ENCODE data around the gene STMN1. TPM values are rescaled to one million over a fixed set of nuclear protein-coding genes. Genes with fewer than 3 reads are reported as not detected.
A peak's percentile ranks its signal among the peaks of the same experiment; 100 is the strongest.

STMN1 gene
- total RNA-seq, 4 donors from 2014 or later = 79.2 to 140 (median 105) TPM

- Histone ChIP-seq H3K4me1 (peaks cover 0 to 44% (median 26%) of the 10 kb centered on the region in 4 donors), H3K36me3 (peaks cover 0 to 30% (median 0%) of the 10 kb centered on the region in 3 donors), H3K9me3 (no peaks in the 10 kb centered on the region), H3K27ac (no peak overlapping the region), H3K27me3 (no peaks in the 10 kb centered on the region), H3K4me3 (no peak overlapping the region)
- 82 to 89% methylated on average over 1 of the region's 1 CpG for WGBS, 2 donors
- DNase-seq (ENCODE audit: low spot score in 2 of 2) = no peak
- TF ChIP-seq EP300 (IDR thresholded peaks at IDR 0.05) (no peak), POLR2A (IDR thresholded peaks at IDR 0.05) (no peak)
- TF ChIP-seq, protein P1, sequence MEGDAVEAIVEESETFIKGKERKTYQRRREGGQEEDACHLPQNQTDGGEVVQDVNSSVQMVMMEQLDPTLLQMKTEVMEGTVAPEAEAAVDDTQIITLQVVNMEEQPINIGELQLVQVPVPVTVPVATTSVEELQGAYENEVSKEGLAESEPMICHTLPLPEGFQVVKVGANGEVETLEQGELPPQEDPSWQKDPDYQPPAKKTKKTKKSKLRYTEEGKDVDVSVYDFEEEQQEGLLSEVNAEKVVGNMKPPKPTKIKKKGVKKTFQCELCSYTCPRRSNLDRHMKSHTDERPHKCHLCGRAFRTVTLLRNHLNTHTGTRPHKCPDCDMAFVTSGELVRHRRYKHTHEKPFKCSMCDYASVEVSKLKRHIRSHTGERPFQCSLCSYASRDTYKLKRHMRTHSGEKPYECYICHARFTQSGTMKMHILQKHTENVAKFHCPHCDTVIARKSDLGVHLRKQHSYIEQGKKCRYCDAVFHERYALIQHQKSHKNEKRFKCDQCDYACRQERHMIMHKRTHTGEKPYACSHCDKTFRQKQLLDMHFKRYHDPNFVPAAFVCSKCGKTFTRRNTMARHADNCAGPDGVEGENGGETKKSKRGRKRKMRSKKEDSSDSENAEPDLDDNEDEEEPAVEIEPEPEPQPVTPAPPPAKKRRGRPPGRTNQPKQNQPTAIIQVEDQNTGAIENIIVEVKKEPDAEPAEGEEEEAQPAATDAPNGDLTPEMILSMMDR (IDR thresholded peaks at IDR 0.05) = no peak
Observed at GRCh38 chr1:25870614-25871013, 35.6 kb downstream of the STMN1 start.

GRCh38 chr1:25869909-25870606 is 36.2 kb downstream of the STMN1 start:
- WGBS, 2 donors = 65 to 78% methylated on average over 6 of the region's 6 CpGs
- Histone ChIP-seq H3K4me3 (no peak overlapping the region), H3K9me3 (no peaks in the 10 kb centered on the region), H3K4me1 (peaks cover 0 to 42% (median 26%) of the 10 kb centered on the region in 4 donors), H3K27me3 (no peaks in the 10 kb centered on the region), H3K36me3 (peaks cover 0 to 30% (median 0%) of the 10 kb centered on the region in 3 donors), H3K27ac (no peak overlapping the region)
- TF ChIP-seq EP300 (IDR thresholded peaks at IDR 0.05) (no peak), POLR2A (IDR thresholded peaks at IDR 0.05) (no peak)
- TF ChIP-seq, protein P1 (IDR thresholded peaks at IDR 0.05) = no peak
- DNase-seq (ENCODE audit: low spot score in 2 of 2) = no peak

DNA sequence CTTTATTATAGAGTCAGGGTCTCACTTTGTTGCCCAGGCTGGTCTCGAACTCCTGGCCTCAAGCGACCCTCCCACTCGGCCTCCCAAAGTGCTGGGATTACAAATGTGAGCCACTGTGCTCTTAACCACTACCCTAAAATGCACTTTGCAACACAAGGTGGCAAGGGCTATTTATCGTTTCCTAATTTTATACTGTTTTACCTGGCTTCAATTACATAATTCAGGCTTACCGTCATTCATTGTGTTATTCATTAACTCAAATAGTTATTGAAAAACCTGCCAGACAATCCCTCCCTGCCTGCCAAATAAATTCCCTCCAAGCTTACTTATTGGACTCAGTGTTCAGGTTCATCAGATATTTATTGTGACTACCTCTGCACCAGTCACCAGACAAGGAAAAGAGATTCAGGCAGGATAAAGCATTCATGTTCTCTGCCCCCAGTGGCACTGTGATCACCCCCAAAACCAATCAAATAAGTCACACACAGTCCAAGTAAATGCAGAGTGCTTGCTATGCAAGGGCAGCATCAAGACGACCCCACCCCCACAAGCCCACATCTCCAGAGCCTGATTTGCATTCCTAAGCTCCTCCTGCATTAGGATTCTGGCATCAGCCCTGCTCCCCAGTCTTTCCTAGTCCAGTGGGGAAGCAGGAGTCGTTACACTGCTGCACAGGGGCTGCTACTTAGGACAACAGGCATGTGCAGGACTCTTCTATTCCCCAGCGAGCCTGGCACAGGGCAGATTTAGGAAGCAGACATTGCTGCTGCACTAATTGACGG is 38.8 kb downstream of the STMN1 start:
- TF ChIP-seq EP300 (IDR thresholded peaks at IDR 0.05) = no peak
- TF ChIP-seq, protein P1 (IDR thresholded peaks at IDR 0.05) = no peak
- TF ChIP-seq POLR2A (IDR thresholded peaks at IDR 0.05) = no peak
- H3K27me3 ChIP-seq = no peaks in the 10 kb centered on the region
- H3K9me3 ChIP-seq = no peaks in the 10 kb centered on the region
- DNase-seq (ENCODE audit: low spot score in 2 of 2) = no peak
- no peak overlapping the region for H3K4me3 ChIP-seq
- WGBS, 2 donors = 62 to 69% methylated on average over 9 of the region's 9 CpGs
- H3K4me1 ChIP-seq = peaks cover 0 to 17% (median 9%) of the 10 kb centered on the region in 4 donors
- H3K27ac ChIP-seq = peak overlapping the region in 1 of 4 donors; percentile 9
- peaks cover 0 to 51% (median 0%) of the 10 kb centered on the region in 3 donors for H3K36me3 ChIP-seq

DNA sequence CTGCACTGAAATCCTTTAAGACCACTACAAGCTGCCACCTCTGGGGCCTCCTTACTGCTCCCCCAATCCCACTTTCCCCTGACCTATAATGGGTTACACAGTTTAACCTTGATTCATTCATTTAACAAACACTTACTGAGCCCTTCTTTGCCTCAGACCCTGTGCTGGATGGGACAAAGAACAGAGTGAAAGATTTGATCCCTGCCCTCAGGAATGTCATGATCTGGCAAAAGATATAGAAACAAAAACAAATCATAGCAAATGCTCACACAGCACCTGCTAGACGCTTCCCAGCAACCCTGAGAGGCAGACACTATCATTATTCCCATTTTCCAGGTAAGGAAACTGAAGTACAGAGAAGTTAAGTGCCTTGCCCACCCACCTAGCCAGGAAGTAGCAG is 39.9 kb downstream of the STMN1 start:
- peaks cover 0 to 56% (median 0%) of the 10 kb centered on the region in 3 donors for H3K36me3 ChIP-seq
- 48 to 86% methylated on average over 1 of the region's 1 CpG for WGBS, 2 donors
- TF ChIP-seq POLR2A (IDR thresholded peaks at IDR 0.05) (no peak), EP300 (IDR thresholded peaks at IDR 0.05) (no peak)
- TF ChIP-seq, protein P1 (IDR thresholded peaks at IDR 0.05) = no peak
- H3K27me3 ChIP-seq = no peaks in the 10 kb centered on the region
- no peak overlapping the region for H3K27ac ChIP-seq
- no peaks in the 10 kb centered on the region for H3K9me3 ChIP-seq
- no peak for DNase-seq (ENCODE audit: low spot score in 2 of 2)
- peaks cover 0 to 12% (median 1%) of the 10 kb centered on the region in 4 donors for H3K4me1 ChIP-seq
- no peak overlapping the region for H3K4me3 ChIP-seq

- 86 to 90% methylated on average over 3 of the region's 3 CpGs for WGBS, 2 donors
- TF ChIP-seq, protein P1 (IDR thresholded peaks at IDR 0.05) = no peak
- no peak for TF ChIP-seq POLR2A (IDR thresholded peaks at IDR 0.05)
- Histone ChIP-seq H3K27ac (no peak overlapping the region), H3K9me3 (no peaks in the 10 kb centered on the region), H3K4me1 (peaks cover 0 to 16% (median 3%) of the 10 kb centered on the region in 4 donors), H3K27me3 (no peaks in the 10 kb centered on the region), H3K4me3 (no peak overlapping the region), H3K36me3 (peaks cover 0 to 43% (median 0%) of the 10 kb centered on the region in 3 donors)
- DNase-seq (ENCODE audit: low spot score in 2 of 2) = no peak
Observed at GRCh38 chr1:25864434-25864833, 41.8 kb downstream of the STMN1 start.
